HCT116 (cell line): ENCODE measurements around the gene UNKL.

Experiments
- CTCF ChIP-seq, 3 experiments: fragments of 200-600 bp in 1 of 3; sonication (generic) in 1 of 3; IDR thresholded peaks in 2 of 3; conservative IDR thresholded peaks in 1 of 3; 2 replicates each; pipeline ENCODE4 v1.5.1; 2012 to 2017; ENCODE audit warnings: low read depth in 2 of 3, low read length in 2 of 3, antibody characterized with exemption in 1 of 3, borderline replicate concordance in 1 of 3, control low read depth in 1 of 3, mild to moderate bottlenecking in 1 of 3, mixed read lengths in 1 of 3, mixed run types in 1 of 3, moderate library complexity in 1 of 3; ENCODE audit not compliant: insufficient read depth in 1 of 3
- EZH2 ChIP-seq: fragments of 200-600 bp; sonication (generic); IDR thresholded peaks from 2 replicates; pipeline ENCODE4 v1.6.1; 2017; ENCODE audit warnings: antibody characterized with exemption, mixed run types
- JUND ChIP-seq: IDR thresholded peaks from 2 replicates; pipeline ENCODE4 v1.6.1; 2012
- MAX ChIP-seq: IDR thresholded peaks from 2 replicates; pipeline ENCODE4 v1.6.1; 2012
- POLR2A ChIP-seq: IDR thresholded peaks from 2 replicates; pipeline ENCODE4 v1.7.0; 2011; ENCODE audit warnings: borderline replicate concordance; ENCODE audit not compliant: insufficient read depth, insufficient read length; ENCODE audit errors: extremely low read depth
- RAD21 ChIP-seq: IDR thresholded peaks from 2 replicates; pipeline ENCODE4 v1.6.1; 2012; ENCODE audit warnings: low read depth, mild to moderate bottlenecking
- YY1 ChIP-seq: IDR thresholded peaks from 2 replicates; pipeline ENCODE4 v1.6.1; 2011; ENCODE audit warnings: low read length, low read depth, moderate library complexity, mild to moderate bottlenecking; ENCODE audit not compliant: insufficient replicate concordance; ENCODE audit errors: extremely low read depth

GRCh38 chr16:1414532-1415260 lies at the start of gene UNKL:
- TF ChIP-seq CTCF (IDR thresholded peaks at IDR 0.05 in 2 of 3, conservative IDR thresholded peaks at IDR 0.05 in 1 of 3; ENCODE audit: borderline replicate concordance in 1 of 3, insufficient read depth in 1 of 3, low read depth in 2 of 3, low read length in 2 of 3) (no peak), POLR2A (no peak), EZH2 (no peak), RAD21 (no peak), YY1 (no peak), JUND (no peak), MAX (no peak)
